Hepatocyte (in vitro differentiated cells): ENCODE data around the gene SLC36A4.

Experiments
- CTCF ChIP-seq: fragments of 200-600 bp; sonication (generic); IDR thresholded peaks from 2 replicates; pipeline ENCODE4 v1.5.1; 2016; ENCODE audit warnings: antibody characterized with exemption, mild to moderate bottlenecking; ENCODE audit not compliant: poor library complexity
- EZH2phosphoT487 ChIP-seq: fragments of 200-600 bp; sonication (generic); IDR thresholded peaks from one replicate; pipeline ENCODE4 v1.6.1; 2018; ENCODE audit warnings: antibody characterized with exemption, mild to moderate bottlenecking, low read depth, moderate library complexity; ENCODE audit not compliant: unreplicated experiment, severe bottlenecking

GRCh38 chr11:93192163-93192562 is 5.6 kb downstream of the SLC36A4 start:
- TF ChIP-seq CTCF (no peak), EZH2phosphoT487 (no peak)
